H1 (cell line): Measurements from ENCODE around the gene ADCY5. TPM values are rescaled to one million over a fixed set of nuclear protein-coding genes. Genes with fewer than 3 reads are reported as not detected.

Experiments
- CTCF ChIA-PET: fragments of 300-600 bp; sonication (Branson Sonifier 250); formaldehyde crosslinking; loops from one replicate; lab custom pipeline; 2021; ENCODE audit not compliant: partially characterized antibody; lab: Charles Lee
- POLR2A ChIA-PET: fragments of 300-600 bp; sonication (Branson Sonifier 250); formaldehyde crosslinking; loops from one replicate; lab custom pipeline; 2021; ENCODE audit warnings: inconsistent platforms; ENCODE audit not compliant: partially characterized antibody; lab: Charles Lee
- DNase-seq, 2 experiments: peaks; one replicate each; pipeline versions ENCODE4 v3.0.0 to v3.0.0-alpha.2; 2010 to 2022; ENCODE audit warnings: low spot score in 2 of 2, low read depth in 1 of 2, mixed read lengths in 1 of 2
- FAIRE-seq: peaks from 2 replicates; lab custom pipeline; 2011; peaks lifted over from hg19 to GRCh38; lab: Jason Lieb, UNC
- H2AFZ ChIP-seq: 2 replicates; pipeline ENCODE4 v1.8.1; 2012; ENCODE audit warnings: low read length, inconsistent platforms
- H2AK5ac ChIP-seq: 2 replicates; pipeline ENCODE4 v1.6.1; 2013; ENCODE audit warnings: low read depth, low read length
- H2BK120ac ChIP-seq: replicated peaks from 2 replicates; pipeline ENCODE3; 2013; ENCODE audit warnings: low read depth, low read length, inconsistent platforms
- H2BK12ac ChIP-seq: 2 replicates; pipeline ENCODE4 v1.6.1; 2013; ENCODE audit warnings: low read depth, low read length
- H2BK15ac ChIP-seq: 2 replicates; pipeline ENCODE4 v1.6.1; 2013; ENCODE audit warnings: low read length
- H2BK20ac ChIP-seq: 2 replicates; pipeline ENCODE4 v1.6.1; 2013; ENCODE audit warnings: low read length
- H2BK5ac ChIP-seq: 2 replicates; pipeline ENCODE4 v1.6.1; 2013; ENCODE audit warnings: low read depth, low read length
- H3K14ac ChIP-seq: 2 replicates; pipeline ENCODE4 v1.6.1; 2013; ENCODE audit warnings: inconsistent platforms; ENCODE audit not compliant: insufficient read length
- H3K18ac ChIP-seq: 2 replicates; pipeline ENCODE4 v1.6.1; 2013; ENCODE audit warnings: low read length; ENCODE audit errors: extremely low read depth
- H3K23ac ChIP-seq: 2 replicates; pipeline ENCODE4 v1.6.1; 2013; ENCODE audit warnings: inconsistent platforms; ENCODE audit not compliant: insufficient read length
- H3K23me2 ChIP-seq: 2 replicates; pipeline ENCODE4 v1.6.1; 2013; ENCODE audit warnings: low read depth, low read length
- H3K27ac ChIP-seq: 2 replicates; pipeline ENCODE4 v1.6.1; 2011; ENCODE audit warnings: low read depth, low read length, inconsistent platforms
- H3K27me3 ChIP-seq, 4 experiments: replicated peaks in 1 of 4; 1 replicate in 1 of 4; 2 replicates in 3 of 4; pipeline versions ENCODE4 v1.6.1 to v1.8.1; 2011 to 2013; ENCODE audit warnings: low read length in 3 of 4, mild to moderate bottlenecking in 3 of 4, inconsistent platforms in 2 of 4, mixed read lengths in 2 of 4, moderate library complexity in 1 of 4; ENCODE audit not compliant: control insufficient read depth in 3 of 4, insufficient read depth in 3 of 4; ENCODE audit errors: extremely low read depth in 1 of 4
- H3K36me3 ChIP-seq, 4 experiments: 2 replicates each; pipeline versions ENCODE4 v1.6.1 to v1.8.1; 2011 to 2013; ENCODE audit warnings: mild to moderate bottlenecking in 4 of 4, low read length in 3 of 4, moderate library complexity in 2 of 4, control low read depth in 1 of 4, inconsistent platforms in 1 of 4; ENCODE audit not compliant: insufficient read depth in 4 of 4, control insufficient read depth in 2 of 4
- H3K4ac ChIP-seq: replicated peaks from 2 replicates; pipeline ENCODE3; 2013; ENCODE audit warnings: low read length, low read depth, mixed read lengths, inconsistent platforms; ENCODE audit not compliant: insufficient read length
- H3K4me1 ChIP-seq, 4 experiments: replicated peaks in 1 of 4; 1 replicate in 1 of 4; 2 replicates in 3 of 4; pipeline versions ENCODE4 v1.6.1 to v1.8.1; 2011 to 2013; ENCODE audit warnings: low read length in 3 of 4, inconsistent platforms in 2 of 4, mixed read lengths in 1 of 4; ENCODE audit not compliant: insufficient read depth in 4 of 4, control insufficient read depth in 3 of 4
- H3K4me2 ChIP-seq, 2 experiments: 2 replicates each; pipeline versions ENCODE4 v1.6.1 to v1.8.1; 2011 to 2013; ENCODE audit warnings: low read depth in 2 of 2, low read length in 2 of 2, control low read depth in 1 of 2, inconsistent platforms in 1 of 2, mild to moderate bottlenecking in 1 of 2; ENCODE audit not compliant: insufficient read depth in 1 of 2
- H3K4me3 ChIP-seq, 4 experiments: fragments of 200-600, 300-600 bp in 1 of 4; sonication (generic), shearing (Covaris generic), sonication (Bioruptor Twin) in 1 of 4; 2 replicates each; pipeline versions ENCODE4 v1.5.1 to v1.8.1; 2011 to 2016; ENCODE audit warnings: low read length in 4 of 4, low read depth in 3 of 4, control low read depth in 2 of 4, inconsistent platforms in 2 of 4, mild to moderate bottlenecking in 2 of 4, mixed read lengths in 1 of 4, moderate library complexity in 1 of 4; ENCODE audit not compliant: insufficient read depth in 2 of 4; ENCODE audit errors: extremely low read depth in 1 of 4
- H3K56ac ChIP-seq: replicated peaks from 2 replicates; pipeline ENCODE3; 2013; ENCODE audit warnings: low read depth, mild to moderate bottlenecking, mixed read lengths, low read length, inconsistent platforms; ENCODE audit not compliant: insufficient read length
- H3K79me1 ChIP-seq: 2 replicates; pipeline ENCODE4 v1.6.1; 2013; ENCODE audit warnings: low read depth, low read length, control low read depth
- H3K79me2 ChIP-seq, 2 experiments: 2 replicates each; pipeline versions ENCODE4 v1.6.1 to v1.8.1; 2012 to 2013; ENCODE audit warnings: low read length in 2 of 2, mild to moderate bottlenecking in 2 of 2, inconsistent platforms in 1 of 2; ENCODE audit not compliant: insufficient read depth in 2 of 2, control insufficient read depth in 1 of 2
- H3K9ac ChIP-seq, 4 experiments: replicated peaks in 1 of 4; 1 replicate in 1 of 4; 2 replicates in 3 of 4; pipeline versions ENCODE4 v1.6.1 to v1.8.1; 2011 to 2013; ENCODE audit warnings: low read depth in 3 of 4, low read length in 3 of 4, control low read depth in 2 of 4, mild to moderate bottlenecking in 2 of 4, moderate library complexity in 2 of 4, inconsistent platforms in 1 of 4; ENCODE audit errors: extremely low read depth in 1 of 4
- H3K9me3 ChIP-seq, 2 experiments: 2 replicates each; pipeline versions ENCODE4 v1.6.1 to v1.8.1; 2012 to 2013; ENCODE audit warnings: mild to moderate bottlenecking in 2 of 2, moderate library complexity in 2 of 2, control low read depth in 1 of 2, inconsistent platforms in 1 of 2, low read depth in 1 of 2, low read length in 1 of 2, mixed read lengths in 1 of 2; ENCODE audit not compliant: insufficient read depth in 2 of 2
- H4K20me1 ChIP-seq, 2 experiments: replicated peaks in 1 of 2; 2 replicates each; pipeline versions ENCODE3 to v1.8.1; 2011 to 2013; ENCODE audit warnings: inconsistent platforms in 2 of 2, low read length in 2 of 2, mild to moderate bottlenecking in 1 of 2; ENCODE audit not compliant: insufficient read depth in 2 of 2, control insufficient read depth in 1 of 2
- H4K5ac ChIP-seq: 2 replicates; pipeline ENCODE4 v1.6.1; 2013; ENCODE audit warnings: low read length, low read depth, mixed read lengths, inconsistent platforms; ENCODE audit not compliant: insufficient read length
- H4K8ac ChIP-seq: 2 replicates; pipeline ENCODE4 v1.8.0; 2013; ENCODE audit warnings: mild to moderate bottlenecking, moderate library complexity, low read length, inconsistent platforms; ENCODE audit not compliant: insufficient read depth; ENCODE audit errors: extremely low read depth
- H4K91ac ChIP-seq: replicated peaks from 2 replicates; pipeline ENCODE3; 2013; ENCODE audit warnings: low read length, mixed read lengths, inconsistent platforms; ENCODE audit not compliant: insufficient read length
- CHD1 ChIP-seq: IDR thresholded peaks from 2 replicates; pipeline ENCODE4 v1.6.1; 2012; ENCODE audit warnings: low read depth, low read length, improper control_type of control experiment
- CHD2 ChIP-seq: IDR thresholded peaks from 2 replicates; pipeline ENCODE4 v1.6.1; 2012; ENCODE audit warnings: low read length, improper control_type of control experiment
- CREB1 ChIP-seq: IDR thresholded peaks from 2 replicates; pipeline ENCODE4 v1.6.1; 2012; ENCODE audit warnings: inconsistent platforms
- KDM5A ChIP-seq: fragments of 200-600 bp; IDR thresholded peaks from 2 replicates; pipeline ENCODE4 v1.7.1; 2012; ENCODE audit warnings: mild to moderate bottlenecking, low read length, inconsistent platforms, mixed read lengths
- POU5F1 ChIP-seq: IDR thresholded peaks from 2 replicates; pipeline ENCODE4 v1.6.1; 2011; ENCODE audit warnings: low read depth, mild to moderate bottlenecking, low read length, moderate library complexity
- RBBP5 ChIP-seq: IDR thresholded peaks from 2 replicates; pipeline ENCODE4 v1.7.1; 2012; ENCODE audit warnings: low read depth, mild to moderate bottlenecking, inconsistent platforms, low read length, moderate library complexity, borderline replicate concordance
- RNF2 ChIP-seq: fragments of 200-900, 300-1000 bp; sonication (generic); IDR thresholded peaks from 2 replicates; pipeline ENCODE4 v1.7.1; 2016; ENCODE audit warnings: borderline replicate concordance, low read depth, mild to moderate bottlenecking, antibody characterized with exemption, low read length; ENCODE audit not compliant: poor library complexity, severe bottlenecking; ENCODE audit errors: missing control alignments
- SIRT6 ChIP-seq: IDR thresholded peaks from one replicate; pipeline ENCODE4 v1.7.1; 2012; ENCODE audit warnings: low read length, inconsistent platforms
- SP4 ChIP-seq: IDR thresholded peaks from 2 replicates; pipeline ENCODE4 v1.6.1; 2012; ENCODE audit warnings: low read length, inconsistent platforms
- WGBS, 2 experiments: shearing (Covaris generic) in 1 of 2; methylation state at CpG; one replicate each; pipeline versions ENCODE4 v1.1.6 to v1.1.7; 2013 to 2015; ENCODE audit warnings: low lambda C conversion rate in 2 of 2, mixed read lengths in 2 of 2, inconsistent platforms in 1 of 2, low coverage in 1 of 2, missing lambda C conversion rate in 1 of 2; ENCODE audit not compliant: insufficient replicate concordance in 2 of 2, insufficient coverage in 1 of 2, insufficient read length in 1 of 2; ENCODE audit errors: extremely low coverage in 1 of 2, missing lambda C conversion rate in 1 of 2; 5-methylcytosine and 5-hydroxymethylcytosine counted together
- polyA plus RNA-seq, 7 experiments: library from polyadenylated mRNA; depleted of rRNA in 3 of 7; stranded (reverse) in 5 of 7; unstranded in 2 of 7; fragments of >200 nt in 5 of 7; fragments of 200-250 nt in 2 of 7; gene quantifications; 1 replicate in 5 of 7; 2 replicates in 1 of 7; 4 replicates in 1 of 7; pipeline versions ENCODE4 v1.2.1 to v1.2.3, GENCODE V29; 2011 to 2013; ENCODE audit warnings: missing spikeins in 2 of 7, mixed read lengths in 2 of 7
- total RNA-seq: library from RNA; stranded (reverse); fragmentation: NEBNext Ultra II Directional; extraction: Animal tissue kit (Norgen Biotek cat#: 25700); gene quantifications from 2 replicates; pipeline ENCODE4 v1.2.1, GENCODE V29; 2021

ADCY5 gene
- total and polyA plus RNA-seq, 2 of the 8 experiments (the other 6 are each of a cell fraction or from before 2014, with no cell fraction given), result 18.9 to 40.8 TPM

- DNase-seq, result no peak
- H3K27ac ChIP-seq, result no peak overlapping the region
- no peak overlapping the region for H2BK15ac ChIP-seq
- H3K4me1 ChIP-seq, result peaks cover 0 to 9% (median 2%) of the 10 kb centered on the region in 4 experiments; a peak in 5 of 7 replicates
- H2AFZ ChIP-seq, result no peak overlapping the region
- H3K23ac ChIP-seq, result no peak overlapping the region
- no peaks in the 10 kb centered on the region for H3K9me3 ChIP-seq
- no peaks in the 10 kb centered on the region for H3K79me2 ChIP-seq
- no peak overlapping the region for H2AK5ac ChIP-seq
- H4K8ac ChIP-seq, result no peak overlapping the region
- TF ChIP-seq POU5F1 (no peak), CHD1 (no peak), KDM5A (no peak), SP4 (no peak), CHD2 (no peak), RBBP5 (no peak), CREB1 (no peak), RNF2 (no peak), SIRT6 (no peak)
- H4K91ac ChIP-seq, result no peak overlapping the region
- H4K5ac ChIP-seq, result no peak overlapping the region
- ChIA-PET CTCF (interaction anchor here (0.7 to 4.0 kb wide), 15 partner anchors 8 to 265 kb away, joined by 3 to 15 read pairs (median 5); no protein-coding TSS in a partner anchor), POLR2A (interaction anchor here (2.6 to 2.8 kb wide), 2 partner anchors 9 to 32 kb away, joined by 8 to 11 read pairs; no protein-coding TSS in a partner anchor)
- peaks cover 4 to 24% of the 10 kb centered on the region in 2 experiments for H4K20me1 ChIP-seq
- H3K14ac ChIP-seq, result no peak overlapping the region
- peaks cover 2 to 24% (median 11%) of the 10 kb centered on the region in 4 experiments; a peak in 5 of 8 replicates for H3K36me3 ChIP-seq
- no peak overlapping the region for H2BK5ac ChIP-seq
- FAIRE-seq, result no peak
- H2BK120ac ChIP-seq, result no peak overlapping the region
- H3K18ac ChIP-seq, result no peak overlapping the region
- no peak overlapping the region for H2BK20ac ChIP-seq
- no peak overlapping the region for H2BK12ac ChIP-seq
- 92% methylated on average over 9 of the region's 9 CpGs; no CpG with 5 or more reads in 1 of the 2 experiments for WGBS, 2 experiments
- no peak overlapping the region for H3K9ac ChIP-seq
- H3K27me3 ChIP-seq, result no peaks in the 10 kb centered on the region
- H3K4me2 ChIP-seq, result no peak overlapping the region
- no peak overlapping the region for H3K4ac ChIP-seq
- H3K23me2 ChIP-seq, result no peaks in the 10 kb centered on the region
- H3K56ac ChIP-seq, result no peak overlapping the region
- H3K79me1 ChIP-seq, result no peaks in the 10 kb centered on the region
- H3K4me3 ChIP-seq, result no peak overlapping the region
Measured at GRCh38 chr3:123283074-123283473, 165.8 kb downstream of the ADCY5 start.
